ENCODE data around the gene C17orf50. TPM values are rescaled to one million over a fixed set of nuclear protein-coding genes. Genes with fewer than 3 reads are reported as not detected.

The C17orf50 gene
- total RNA-seq, 2 experiments from 2014 or later: not detected

GRCh38 chr17:35778641-35779196 lies 18.0 kb downstream of the C17orf50 start:
- H3K9me3 Mint-ChIP-seq: no peaks in the 10 kb centered on the region
- no peak overlapping the region for H3K27ac Mint-ChIP-seq
- H3K36me3 Mint-ChIP-seq (ENCODE audit: low read depth): no peaks in the 10 kb centered on the region
- no peak for ATAC-seq
- no peak for DNase-seq
- CTCF ChIA-PET: interaction anchor here (1.0 to 2.9 kb wide), 4 partner anchors 11 to 25 kb away, joined by 3 to 16 read pairs (median 8); no protein-coding TSS in a partner anchor
- H3K4me1 Mint-ChIP-seq (ENCODE audit: low read depth): no peaks in the 10 kb centered on the region
- intact Hi-C loops (cut with micrococcal nuclease): no loop called here
- no peak overlapping the region for H3K4me3 Mint-ChIP-seq
- no peak for TF ChIP-seq CTCF (IDR thresholded peaks at IDR 0.05)
- POLR2A ChIA-PET: interaction anchor here (1.8 kb wide), 1 partner anchor 15 kb away, joined by 5 read pairs; no protein-coding TSS in a partner anchor
- peaks cover 6% of the 10 kb centered on the region for H3K27me3 Mint-ChIP-seq

- Mint-ChIP-seq H3K4me1 (ENCODE audit: low read depth) (no peaks in the 10 kb centered on the region), H3K9me3 (no peaks in the 10 kb centered on the region), H3K27me3 (peaks cover 3% of the 10 kb centered on the region), H3K4me3 (no peak overlapping the region), H3K36me3 (ENCODE audit: low read depth) (no peaks in the 10 kb centered on the region), H3K27ac (no peak overlapping the region)
- DNase-seq: no peak
- intact Hi-C loops (cut with micrococcal nuclease): no loop called here
- POLR2A ChIA-PET: interaction anchor here (1.2 to 1.4 kb wide), 2 partner anchors 8 to 28 kb away, joined by 4 to 5 read pairs; partner anchors contain the start of gene TAF15
- CTCF ChIA-PET: interaction anchor here (1.0 to 4.1 kb wide), 4 partner anchors 11 to 33 kb away, joined by 3 to 24 read pairs (median 10); no protein-coding TSS in a partner anchor
- no peak for ATAC-seq
- no peak for TF ChIP-seq CTCF (IDR thresholded peaks at IDR 0.05)
These were observed 20.3 kb downstream of the C17orf50 start for GRCh38 chr17:35780950-35781349.

- ATAC-seq (no peak), DNase-seq (no peak)
- Mint-ChIP-seq H3K36me3 (ENCODE audit: low read depth) (no peaks in the 10 kb centered on the region), H3K4me1 (ENCODE audit: low read depth) (peaks cover 9% of the 10 kb centered on the region), H3K27me3 (peaks cover 1% of the 10 kb centered on the region), H3K27ac (no peak overlapping the region), H3K4me3 (no peak overlapping the region), H3K9me3 (no peaks in the 10 kb centered on the region)
- intact Hi-C loops (cut with micrococcal nuclease): no loop called here
- TF ChIP-seq CTCF (IDR thresholded peaks at IDR 0.05): no peak
- CTCF ChIA-PET: interaction anchor here (1.8 to 3.0 kb wide), 5 partner anchors 11 to 65 kb away, joined by 4 to 34 read pairs (median 6); partner anchors contain the start of genes MMP28 and TAF15
- POLR2A ChIA-PET: interaction anchor here (0.6 to 1.3 kb wide), 3 partner anchors 23 to 32 kb away, joined by 3 to 4 read pairs (median 3); no protein-coding TSS in a partner anchor
These were observed 24.2 kb downstream of the C17orf50 start for GRCh38 chr17:35784895-35785294.

GRCh38 chr17:35786941-35787432 lies 26.3 kb downstream of the C17orf50 start:
- no peak for DNase-seq
- Mint-ChIP-seq H3K4me3 (no peak overlapping the region), H3K4me1 (ENCODE audit: low read depth) (peaks cover 12% of the 10 kb centered on the region), H3K27ac (no peak overlapping the region), H3K36me3 (ENCODE audit: low read depth) (no peaks in the 10 kb centered on the region), H3K27me3 (no peaks in the 10 kb centered on the region), H3K9me3 (no peaks in the 10 kb centered on the region)
- intact Hi-C loops (cut with micrococcal nuclease): no loop called here
- CTCF ChIA-PET: interaction anchor here (2.3 to 3.1 kb wide), 3 partner anchors 18 to 23 kb away, joined by 7 to 34 read pairs (median 11); partner anchors contain the start of gene TAF15
- no peak for ATAC-seq
- TF ChIP-seq CTCF (IDR thresholded peaks at IDR 0.05): no peak
- POLR2A ChIA-PET: interaction anchor here (1.5 kb wide), 1 partner anchor 10 kb away, joined by 4 read pairs; no protein-coding TSS in a partner anchor
